AG10803 (cell line): ENCODE results near the gene AFF1.

Source experiments
- DNase-seq: peaks from one replicate; pipeline ENCODE4 v3.0.0; 2010; ENCODE audit warnings: low read depth
- H3K4me3 ChIP-seq: 2 replicates; pipeline ENCODE4 v1.5.1; 2011; ENCODE audit warnings: mild to moderate bottlenecking, low read length, control low read depth
- TF ChIP-seq, protein P1 (sequence below): conservative IDR thresholded peaks from 2 replicates; pipeline ENCODE4 v1.5.1; 2011; ENCODE audit warnings: mild to moderate bottlenecking, low read length, control low read depth, inconsistent platforms

AFF1 gene

GRCh38 chr4:87025614-87026041 lies 90.8 kb downstream of the AFF1 start:
- TF ChIP-seq, protein P1, sequence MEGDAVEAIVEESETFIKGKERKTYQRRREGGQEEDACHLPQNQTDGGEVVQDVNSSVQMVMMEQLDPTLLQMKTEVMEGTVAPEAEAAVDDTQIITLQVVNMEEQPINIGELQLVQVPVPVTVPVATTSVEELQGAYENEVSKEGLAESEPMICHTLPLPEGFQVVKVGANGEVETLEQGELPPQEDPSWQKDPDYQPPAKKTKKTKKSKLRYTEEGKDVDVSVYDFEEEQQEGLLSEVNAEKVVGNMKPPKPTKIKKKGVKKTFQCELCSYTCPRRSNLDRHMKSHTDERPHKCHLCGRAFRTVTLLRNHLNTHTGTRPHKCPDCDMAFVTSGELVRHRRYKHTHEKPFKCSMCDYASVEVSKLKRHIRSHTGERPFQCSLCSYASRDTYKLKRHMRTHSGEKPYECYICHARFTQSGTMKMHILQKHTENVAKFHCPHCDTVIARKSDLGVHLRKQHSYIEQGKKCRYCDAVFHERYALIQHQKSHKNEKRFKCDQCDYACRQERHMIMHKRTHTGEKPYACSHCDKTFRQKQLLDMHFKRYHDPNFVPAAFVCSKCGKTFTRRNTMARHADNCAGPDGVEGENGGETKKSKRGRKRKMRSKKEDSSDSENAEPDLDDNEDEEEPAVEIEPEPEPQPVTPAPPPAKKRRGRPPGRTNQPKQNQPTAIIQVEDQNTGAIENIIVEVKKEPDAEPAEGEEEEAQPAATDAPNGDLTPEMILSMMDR = no peak
- no peak for DNase-seq

GRCh38 chr4:87026800-87027495 lies 92.1 kb downstream of the AFF1 start:
- TF ChIP-seq, protein P1 = no peak
- no peak overlapping the region for H3K4me3 ChIP-seq

More at GRCh38 chr4:87025614-87026041, 90.8 kb downstream of the AFF1 start:
- no peak overlapping the region for H3K4me3 ChIP-seq

DNA sequence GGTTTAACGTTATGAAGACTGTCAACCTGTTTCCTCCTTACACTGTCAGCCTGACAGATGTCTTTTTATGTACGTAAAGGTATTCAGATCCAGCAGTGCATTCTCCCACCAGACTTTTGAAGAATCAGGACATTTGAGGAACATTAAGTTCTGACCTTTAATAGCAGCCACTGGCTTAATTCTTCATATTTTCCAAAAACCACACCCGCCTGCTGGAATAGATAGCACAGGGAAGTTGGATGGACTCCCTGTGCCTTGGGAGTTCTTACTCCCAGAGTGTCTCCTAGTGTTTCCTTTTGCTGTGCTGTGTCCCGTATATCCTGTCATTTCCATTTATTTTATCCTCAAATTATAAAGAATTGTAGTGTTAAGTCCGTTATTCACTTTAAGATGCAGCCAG lies 94.5 kb downstream of the AFF1 start:
- no peak overlapping the region for H3K4me3 ChIP-seq
- TF ChIP-seq, protein P1 = no peak
- no peak for DNase-seq

More at GRCh38 chr4:87026800-87027495, 92.1 kb downstream of the AFF1 start:
- no peak for DNase-seq

DNA sequence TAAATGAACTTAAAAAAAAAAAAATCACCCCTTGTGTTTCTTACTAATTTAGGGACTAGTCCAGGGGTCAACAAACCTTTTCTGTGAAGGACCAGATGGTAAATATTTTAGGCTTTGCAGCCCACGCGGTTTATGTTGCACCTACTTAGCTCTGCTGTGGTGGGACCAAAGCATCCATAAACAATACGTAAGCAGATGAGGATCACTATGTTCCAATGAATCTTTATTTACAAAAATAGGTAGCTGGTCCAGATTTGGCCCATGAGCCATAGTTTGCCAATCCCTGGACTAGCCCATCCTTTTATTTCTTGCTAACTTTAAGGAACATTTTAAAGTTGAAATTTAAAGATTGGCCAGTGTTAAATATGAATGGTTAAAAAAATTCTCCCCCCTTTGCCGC lies 95.3 kb downstream of the AFF1 start:
- H3K4me3 ChIP-seq = no peak overlapping the region
- TF ChIP-seq, protein P1 = no peak
- no peak for DNase-seq

DNA sequence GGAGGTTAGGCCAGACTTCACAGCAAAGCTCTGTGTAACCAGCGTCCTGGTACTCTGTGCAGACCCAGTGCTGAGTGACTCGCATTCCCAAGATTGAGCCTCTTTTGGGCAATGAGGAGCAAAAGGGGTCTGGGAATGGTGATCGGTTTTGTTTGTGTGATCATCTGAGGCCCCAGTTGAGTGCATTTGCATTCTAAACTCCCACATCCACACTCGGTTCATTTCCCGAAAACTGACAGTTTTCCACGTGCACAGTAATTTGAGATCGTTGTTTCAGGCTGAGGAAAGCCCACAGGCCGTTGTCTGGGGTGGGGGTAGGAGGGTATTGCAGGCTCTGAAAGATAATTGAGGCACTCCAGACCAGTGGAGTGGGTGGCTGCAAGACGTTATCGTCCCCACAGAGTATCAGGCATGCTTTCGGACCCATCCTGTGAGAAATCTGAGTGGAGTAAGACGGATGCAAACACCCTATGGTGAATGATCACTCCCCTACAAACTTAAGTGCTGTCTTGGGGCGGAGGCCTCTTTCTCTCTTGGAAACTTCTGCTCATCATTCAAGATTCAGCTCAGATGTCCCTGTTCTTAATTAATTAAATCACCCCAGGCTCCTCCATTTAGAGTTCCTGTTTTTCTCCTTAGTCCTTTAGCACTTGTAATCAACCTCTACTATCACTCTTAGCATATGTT lies 96.1 kb downstream of the AFF1 start:
- peak overlapping the region; percentile 14 for H3K4me3 ChIP-seq
- DNase-seq = no peak
- TF ChIP-seq, protein P1 = no peak

- TF ChIP-seq, protein P1 = no peak
- H3K4me3 ChIP-seq = peak overlapping the region; percentile 1; the same call in 1 of the 2 replicates
- no peak for DNase-seq
Observed at GRCh38 chr4:87031920-87032319, 97.1 kb downstream of the AFF1 start.
